HCT116 (cell line): ENCODE data around the gene DOCK3. TPM values are rescaled to one million over a fixed set of nuclear protein-coding genes. Genes with fewer than 3 reads are reported as not detected.

ENCODE experiments used
- ATAC-seq: fragments of 200-7000 bp; cut with Tn5 transposase; 2 replicates; pipeline ENCODE4 v1.9.1; 2020; ENCODE audit warnings: mild to moderate bottlenecking, moderate library complexity
- BruUV-seq: library from RNA; stranded (reverse); fragments of 400-500 nt; replicated peaks from 2 replicates; lab custom pipeline; 2021; lab: Mats Ljungman, UMichigan
- CTCF ChIA-PET: fragments of 300-600 bp; sonication (Branson Sonifier 250); formaldehyde crosslinking; loops from one replicate; lab custom pipeline; 2021; ENCODE audit warnings: antibody characterized with exemption; lab: Charles Lee
- POLR2A ChIA-PET: fragments of 300-600, 350-600 bp; sonication (Branson Sonifier 250); formaldehyde crosslinking; loops from one replicate; lab custom pipeline; 2021; ENCODE audit warnings: antibody characterized with exemption; lab: Charles Lee
- RAD21 ChIA-PET, 2 experiments: fragments of 300-600 bp; sonication (Branson Sonifier 250); formaldehyde crosslinking; loops; one replicate each; lab custom pipeline; 2023; ENCODE audit warnings: low total read pairs in 2 of 2; ENCODE audit not compliant: uncharacterized antibody in 2 of 2, unreplicated experiment in 2 of 2, low non-redundant PET in 1 of 2; lab: Charles Lee
- DNase-seq: peaks from one replicate; pipeline ENCODE4 v3.0.0-alpha.2; 2010; ENCODE audit warnings: low read depth, low spot score
- H2AFZ ChIP-seq: fragments of 200-600 bp; shearing (Covaris generic), sonication (generic); 2 replicates; pipeline ENCODE4 v1.6.1; 2017; ENCODE audit warnings: low read depth, mixed run types, mixed read lengths, antibody characterized with exemption, low read length; ENCODE audit not compliant: poor library complexity, severe bottlenecking
- H3K27ac ChIP-seq: 2 replicates; pipeline ENCODE4 v1.5.1; 2012; ENCODE audit warnings: low read depth, low read length
- H3K27me3 ChIP-seq: fragments of 200-600 bp; sonication (generic); 2 replicates; pipeline ENCODE4 v1.6.1; 2016; ENCODE audit warnings: mixed run types, low read length, mixed read lengths; ENCODE audit not compliant: insufficient read depth
- H3K36me3 ChIP-seq, 2 experiments: fragments of 200-500 bp in 1 of 2; fragments of 200-600 bp in 1 of 2; sonication (Bioruptor generic) in 1 of 2; sonication (generic) in 1 of 2; 2 replicates each; pipeline versions ENCODE4 v1.5.1 to v1.6.1; 2014 to 2016; ENCODE audit warnings: low read length in 2 of 2, inconsistent platforms in 1 of 2, mixed read lengths in 1 of 2, mixed run types in 1 of 2; ENCODE audit not compliant: insufficient read depth in 2 of 2, control insufficient read depth in 1 of 2
- H3K4me1 ChIP-seq, 2 experiments: fragments of 200-600 bp in 1 of 2; sonication (generic) in 1 of 2; 2 replicates each; pipeline versions ENCODE4 v1.5.1 to v1.6.1; 2012 to 2017; ENCODE audit warnings: low read length in 2 of 2, inconsistent platforms in 1 of 2, mild to moderate bottlenecking in 1 of 2, mixed read lengths in 1 of 2, mixed run types in 1 of 2, moderate library complexity in 1 of 2; ENCODE audit not compliant: insufficient read depth in 2 of 2, control insufficient read depth in 1 of 2
- H3K4me2 ChIP-seq: fragments of 200-600 bp; sonication (generic); 2 replicates; pipeline ENCODE4 v1.6.1; 2017; ENCODE audit warnings: mixed run types, low read length, mixed read lengths
- H3K4me3 ChIP-seq, 2 experiments: fragments of 200-600 bp in 1 of 2; sonication (generic) in 1 of 2; replicated peaks in 1 of 2; 2 replicates each; pipeline ENCODE4 v1.5.1; 2011 to 2016; ENCODE audit warnings: low read length in 2 of 2, control low read depth in 1 of 2, low read depth in 1 of 2, mild to moderate bottlenecking in 1 of 2, mixed read lengths in 1 of 2, mixed run types in 1 of 2
- H3K79me2 ChIP-seq: fragments of 200-600 bp; sonication (generic); 2 replicates; pipeline ENCODE4 v1.6.1; 2017; ENCODE audit warnings: mild to moderate bottlenecking, mixed run types, low read length, moderate library complexity, mixed read lengths; ENCODE audit not compliant: insufficient read depth
- H3K9ac ChIP-seq: fragments of 200-600 bp; sonication (generic); 2 replicates; pipeline ENCODE4 v1.6.1; 2016; ENCODE audit warnings: low read length, mixed read lengths
- H3K9me2 ChIP-seq: fragments of 200-600 bp; sonication (generic), shearing (Covaris generic); 2 replicates; pipeline ENCODE4 v1.6.1; 2017; ENCODE audit warnings: mixed run types, mild to moderate bottlenecking, moderate library complexity; ENCODE audit not compliant: insufficient read depth
- H3K9me3 ChIP-seq, 2 experiments: fragments of 200-500 bp in 1 of 2; fragments of 200-600 bp in 1 of 2; sonication (Bioruptor generic) in 1 of 2; sonication (generic) in 1 of 2; 2 replicates each; pipeline ENCODE4 v1.6.1; 2014 to 2017; ENCODE audit warnings: low read length in 2 of 2, mixed read lengths in 2 of 2, inconsistent platforms in 1 of 2, low read depth in 1 of 2, mild to moderate bottlenecking in 1 of 2, mixed run types in 1 of 2, moderate library complexity in 1 of 2; ENCODE audit not compliant: control insufficient read depth in 1 of 2, insufficient read depth in 1 of 2
- H4K20me1 ChIP-seq: fragments of 200-600 bp; sonication (generic), shearing (Covaris generic); 2 replicates; pipeline ENCODE4 v1.6.1; 2017; ENCODE audit warnings: mixed run types, mild to moderate bottlenecking, moderate library complexity; ENCODE audit not compliant: insufficient read depth
- EGR1 ChIP-seq: IDR thresholded peaks from 2 replicates; pipeline ENCODE4 v1.6.1; 2012; ENCODE audit warnings: low read depth
- ELF1 ChIP-seq: IDR thresholded peaks from 2 replicates; pipeline ENCODE4 v1.6.1; 2012; ENCODE audit warnings: low read depth, borderline replicate concordance
- EZH2 ChIP-seq: fragments of 200-600 bp; sonication (generic); IDR thresholded peaks from 2 replicates; pipeline ENCODE4 v1.6.1; 2017; ENCODE audit warnings: antibody characterized with exemption, mixed run types
- EZH2phosphoT487 ChIP-seq: fragments of 200-600 bp; IDR thresholded peaks from 2 replicates; pipeline ENCODE4 v1.6.1; 2018; ENCODE audit warnings: antibody characterized with exemption, borderline replicate concordance
- JUND ChIP-seq: IDR thresholded peaks from 2 replicates; pipeline ENCODE4 v1.6.1; 2012
- POLR2A ChIP-seq: IDR thresholded peaks from 2 replicates; pipeline ENCODE4 v1.7.0; 2011; ENCODE audit warnings: borderline replicate concordance; ENCODE audit not compliant: insufficient read depth, insufficient read length; ENCODE audit errors: extremely low read depth
- POLR2AphosphoS5 ChIP-seq: IDR thresholded peaks from 2 replicates; pipeline ENCODE4 v1.6.1; 2011; ENCODE audit warnings: mild to moderate bottlenecking, low read depth, low read length, moderate library complexity
- SIN3A ChIP-seq: IDR thresholded peaks from 2 replicates; pipeline ENCODE4 v1.6.1; 2012; ENCODE audit warnings: low read depth
- TCF7L2 ChIP-seq: IDR thresholded peaks from 2 replicates; pipeline ENCODE4 v1.7.0; 2011; ENCODE audit warnings: borderline replicate concordance, inconsistent platforms; ENCODE audit not compliant: insufficient read depth, insufficient read length; ENCODE audit errors: extremely low read depth
- YY1 ChIP-seq: IDR thresholded peaks from 2 replicates; pipeline ENCODE4 v1.6.1; 2011; ENCODE audit warnings: low read length, low read depth, moderate library complexity, mild to moderate bottlenecking; ENCODE audit not compliant: insufficient replicate concordance; ENCODE audit errors: extremely low read depth
- ZNF274 ChIP-seq: fragments of 200-500 bp; sonication (Bioruptor generic); IDR thresholded peaks from 2 replicates; pipeline ENCODE4 v1.6.1; 2014; ENCODE audit warnings: mild to moderate bottlenecking, low read depth, low read length, inconsistent platforms
- intact Hi-C: fragments of 100-400 bp; cut with micrococcal nuclease; formaldehyde crosslinking; loops from 2 replicates; pipeline ENCODE4 v1.10.0; 2022
- total RNA-seq: library from RNA; stranded (reverse); gene quantifications from one replicate; pipeline ENCODE4 v1.2.1, GENCODE V29; 2021; ENCODE audit not compliant: unreplicated experiment
- TF ChIP-seq, protein P1 (sequence below): IDR thresholded peaks from 2 replicates; pipeline ENCODE4 v1.6.1; 2011; ENCODE audit warnings: mild to moderate bottlenecking, low read length, moderate library complexity; ENCODE audit not compliant: insufficient replicate concordance; ENCODE audit errors: extremely low read depth
- TF ChIP-seq, protein P2 (sequence below): IDR thresholded peaks from 2 replicates; pipeline ENCODE4 v1.6.1; 2012; ENCODE audit warnings: low read depth
- TF ChIP-seq, protein P3 (sequence below): IDR thresholded peaks from 2 replicates; pipeline ENCODE4 v1.6.1; 2012
- TF ChIP-seq, protein P4 (sequence below): IDR thresholded peaks from 2 replicates; pipeline ENCODE4 v1.6.1; 2012

DOCK3 gene
- total RNA-seq, 1 experiment from 2014 or later: 4.2 TPM

DNA sequence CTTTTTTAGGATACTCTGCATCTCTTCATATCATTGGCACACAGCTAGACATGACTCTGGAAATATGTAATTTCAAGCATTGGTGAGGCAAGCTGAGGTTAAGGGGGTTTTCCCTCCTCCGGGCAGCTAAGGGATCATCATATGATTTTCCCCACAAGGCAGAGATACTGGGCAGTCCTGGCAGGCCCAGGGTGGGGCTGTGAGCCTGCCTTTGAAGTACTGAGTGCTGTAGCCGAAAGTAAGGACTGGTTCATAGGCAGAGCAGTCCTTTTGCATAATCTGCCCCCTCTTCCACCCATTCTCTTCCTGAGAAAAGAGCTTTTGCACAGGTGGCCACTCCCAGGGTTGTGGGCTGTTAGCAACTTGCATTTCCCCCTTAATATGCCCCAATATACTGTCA is 541.6 kb downstream of the DOCK3 start (continued):
- TF ChIP-seq, protein P1, sequence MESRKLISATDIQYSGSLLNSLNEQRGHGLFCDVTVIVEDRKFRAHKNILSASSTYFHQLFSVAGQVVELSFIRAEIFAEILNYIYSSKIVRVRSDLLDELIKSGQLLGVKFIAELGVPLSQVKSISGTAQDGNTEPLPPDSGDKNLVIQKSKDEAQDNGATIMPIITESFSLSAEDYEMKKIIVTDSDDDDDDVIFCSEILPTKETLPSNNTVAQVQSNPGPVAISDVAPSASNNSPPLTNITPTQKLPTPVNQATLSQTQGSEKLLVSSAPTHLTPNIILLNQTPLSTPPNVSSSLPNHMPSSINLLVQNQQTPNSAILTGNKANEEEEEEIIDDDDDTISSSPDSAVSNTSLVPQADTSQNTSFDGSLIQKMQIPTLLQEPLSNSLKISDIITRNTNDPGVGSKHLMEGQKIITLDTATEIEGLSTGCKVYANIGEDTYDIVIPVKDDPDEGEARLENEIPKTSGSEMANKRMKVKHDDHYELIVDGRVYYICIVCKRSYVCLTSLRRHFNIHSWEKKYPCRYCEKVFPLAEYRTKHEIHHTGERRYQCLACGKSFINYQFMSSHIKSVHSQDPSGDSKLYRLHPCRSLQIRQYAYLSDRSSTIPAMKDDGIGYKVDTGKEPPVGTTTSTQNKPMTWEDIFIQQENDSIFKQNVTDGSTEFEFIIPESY: no peak
- no peak for TF ChIP-seq YY1

DNA sequence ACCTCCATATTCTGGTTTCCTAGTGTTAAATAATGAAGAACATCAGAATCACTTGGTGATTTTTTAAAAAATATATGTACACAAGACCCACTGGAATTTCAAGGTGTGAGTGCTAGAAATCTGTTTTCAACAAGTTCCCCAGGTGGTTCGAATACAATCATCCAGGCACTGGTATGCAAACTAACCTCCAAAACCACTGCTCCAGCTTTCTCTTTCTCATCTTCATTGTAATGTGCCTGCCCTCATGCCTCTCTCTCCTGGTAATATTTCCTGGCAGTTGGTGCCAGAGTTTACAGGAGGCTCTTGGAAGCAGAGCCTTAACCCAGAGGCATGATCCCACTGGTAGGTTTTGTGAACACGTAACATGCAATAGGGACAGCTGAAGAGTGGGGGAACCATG is 547.2 kb downstream of the DOCK3 start:
- H3K9me2 ChIP-seq: no peaks in the 10 kb centered on the region
- RAD21 ChIA-PET: no interaction called here
- no peak overlapping the region for H3K27ac ChIP-seq
- no peaks in the 10 kb centered on the region for H3K36me3 ChIP-seq
- no peaks in the 10 kb centered on the region for H3K9me3 ChIP-seq
- no peak overlapping the region for H3K9ac ChIP-seq
- intact Hi-C loops: no loop called here
- H3K27me3 ChIP-seq: no peaks in the 10 kb centered on the region
- CTCF ChIA-PET: no interaction called here
- ATAC-seq (no peak), DNase-seq (no peak)
- POLR2A ChIA-PET: no interaction called here
- H4K20me1 ChIP-seq: no peaks in the 10 kb centered on the region
- H3K4me1 ChIP-seq: no peaks in the 10 kb centered on the region
- no peak overlapping the region for H3K4me3 ChIP-seq
- H3K4me2 ChIP-seq: no peak overlapping the region
- no TSS peak for BruUV-seq
- no peaks in the 10 kb centered on the region for H3K79me2 ChIP-seq
- H2AFZ ChIP-seq: no peak overlapping the region
- TF ChIP-seq TCF7L2: no peak
- TF ChIP-seq POLR2AphosphoS5: no peak
- TF ChIP-seq, protein P2, sequence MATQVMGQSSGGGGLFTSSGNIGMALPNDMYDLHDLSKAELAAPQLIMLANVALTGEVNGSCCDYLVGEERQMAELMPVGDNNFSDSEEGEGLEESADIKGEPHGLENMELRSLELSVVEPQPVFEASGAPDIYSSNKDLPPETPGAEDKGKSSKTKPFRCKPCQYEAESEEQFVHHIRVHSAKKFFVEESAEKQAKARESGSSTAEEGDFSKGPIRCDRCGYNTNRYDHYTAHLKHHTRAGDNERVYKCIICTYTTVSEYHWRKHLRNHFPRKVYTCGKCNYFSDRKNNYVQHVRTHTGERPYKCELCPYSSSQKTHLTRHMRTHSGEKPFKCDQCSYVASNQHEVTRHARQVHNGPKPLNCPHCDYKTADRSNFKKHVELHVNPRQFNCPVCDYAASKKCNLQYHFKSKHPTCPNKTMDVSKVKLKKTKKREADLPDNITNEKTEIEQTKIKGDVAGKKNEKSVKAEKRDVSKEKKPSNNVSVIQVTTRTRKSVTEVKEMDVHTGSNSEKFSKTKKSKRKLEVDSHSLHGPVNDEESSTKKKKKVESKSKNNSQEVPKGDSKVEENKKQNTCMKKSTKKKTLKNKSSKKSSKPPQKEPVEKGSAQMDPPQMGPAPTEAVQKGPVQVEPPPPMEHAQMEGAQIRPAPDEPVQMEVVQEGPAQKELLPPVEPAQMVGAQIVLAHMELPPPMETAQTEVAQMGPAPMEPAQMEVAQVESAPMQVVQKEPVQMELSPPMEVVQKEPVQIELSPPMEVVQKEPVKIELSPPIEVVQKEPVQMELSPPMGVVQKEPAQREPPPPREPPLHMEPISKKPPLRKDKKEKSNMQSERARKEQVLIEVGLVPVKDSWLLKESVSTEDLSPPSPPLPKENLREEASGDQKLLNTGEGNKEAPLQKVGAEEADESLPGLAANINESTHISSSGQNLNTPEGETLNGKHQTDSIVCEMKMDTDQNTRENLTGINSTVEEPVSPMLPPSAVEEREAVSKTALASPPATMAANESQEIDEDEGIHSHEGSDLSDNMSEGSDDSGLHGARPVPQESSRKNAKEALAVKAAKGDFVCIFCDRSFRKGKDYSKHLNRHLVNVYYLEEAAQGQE: no peak
- no peak for TF ChIP-seq EGR1
- TF ChIP-seq ZNF274: no peak
- no peak for TF ChIP-seq JUND
- TF ChIP-seq POLR2A: no peak
- TF ChIP-seq EZH2phosphoT487: no peak
- TF ChIP-seq, protein P3, sequence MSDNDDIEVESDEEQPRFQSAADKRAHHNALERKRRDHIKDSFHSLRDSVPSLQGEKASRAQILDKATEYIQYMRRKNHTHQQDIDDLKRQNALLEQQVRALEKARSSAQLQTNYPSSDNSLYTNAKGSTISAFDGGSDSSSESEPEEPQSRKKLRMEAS: no peak
- TF ChIP-seq, protein P1: no peak
- no peak for TF ChIP-seq EZH2
- no peak for TF ChIP-seq ELF1
- TF ChIP-seq, protein P4, sequence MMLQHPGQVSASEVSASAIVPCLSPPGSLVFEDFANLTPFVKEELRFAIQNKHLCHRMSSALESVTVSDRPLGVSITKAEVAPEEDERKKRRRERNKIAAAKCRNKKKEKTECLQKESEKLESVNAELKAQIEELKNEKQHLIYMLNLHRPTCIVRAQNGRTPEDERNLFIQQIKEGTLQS: no peak
- TF ChIP-seq SIN3A: no peak
